Measurements from ENCODE around the gene SH3BGRL.

DNA sequence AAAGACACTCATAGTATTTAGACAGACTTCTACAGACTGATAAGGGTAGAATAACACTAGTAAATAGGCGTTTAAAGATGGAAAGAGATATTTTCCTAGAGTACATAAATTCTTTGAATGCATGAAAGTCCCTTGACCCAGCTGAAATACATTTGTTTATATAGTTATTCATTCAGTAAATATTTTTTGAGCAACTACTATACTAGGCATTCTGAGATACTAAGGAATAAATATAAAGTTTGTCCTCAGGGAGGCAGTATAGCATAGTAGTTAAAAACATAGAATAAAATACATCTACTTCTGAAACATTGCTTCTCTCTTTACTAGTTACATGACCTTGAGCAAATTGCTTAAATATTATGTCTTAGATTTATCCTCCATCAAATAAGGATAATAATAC lies 27.6 kb upstream of the SH3BGRL start:
- no peak for TF ChIP-seq CTCF (IDR thresholded peaks at IDR 0.05)
- TF ChIP-seq POLR2A (IDR thresholded peaks at IDR 0.05) = no peak
